Stimulated activated CD8-positive, alpha-beta memory T cell treated with anti-CD3 and anti-CD28 coated beads, Interleukin-4, amount 100 ng/mL, for 24 hours (primary cell): ENCODE data around the gene CCL24.
"Not testable (repeated sequence)": the region's sequence is repeated elsewhere in the genome, so short reads cannot be mapped to it uniquely, and the experiment has no call there.

Experiments
- DNase-seq: peaks from one replicate; pipeline ENCODE4 v3.0.0-alpha.2; 2020; ENCODE audit warnings: low read depth

CCL24 gene, protein sequence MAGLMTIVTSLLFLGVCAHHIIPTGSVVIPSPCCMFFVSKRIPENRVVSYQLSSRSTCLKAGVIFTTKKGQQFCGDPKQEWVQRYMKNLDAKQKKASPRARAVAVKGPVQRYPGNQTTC

DNA sequence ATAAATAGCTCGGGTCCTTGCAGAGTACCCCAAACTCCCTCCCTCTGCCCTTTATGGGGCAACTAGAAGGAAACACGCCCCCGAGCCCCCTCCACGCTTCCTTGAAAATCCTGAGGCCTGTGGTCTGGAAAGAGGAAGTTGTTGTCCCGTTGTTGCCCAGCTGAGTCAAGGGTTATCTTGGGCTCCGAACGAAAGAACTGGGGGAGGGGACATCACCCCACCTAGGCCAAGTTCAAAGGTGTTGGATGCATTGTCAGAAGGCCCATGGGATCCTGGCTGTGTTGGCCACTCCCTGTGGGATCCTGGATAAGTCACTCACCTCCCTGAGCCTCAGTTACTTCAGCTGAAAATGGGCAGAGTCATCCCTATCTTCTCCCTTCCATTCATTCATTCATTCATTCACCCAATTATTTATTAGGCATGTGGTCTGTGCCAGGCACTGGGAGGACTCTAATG lies at the start of gene CCL24:
Gene CCL24 (minus strand): TSS at position 26 of the 456 bp plus-strand sequence. CDS start 91 bp downstream, outside the sequence.
- no peak for DNase-seq

DNA sequence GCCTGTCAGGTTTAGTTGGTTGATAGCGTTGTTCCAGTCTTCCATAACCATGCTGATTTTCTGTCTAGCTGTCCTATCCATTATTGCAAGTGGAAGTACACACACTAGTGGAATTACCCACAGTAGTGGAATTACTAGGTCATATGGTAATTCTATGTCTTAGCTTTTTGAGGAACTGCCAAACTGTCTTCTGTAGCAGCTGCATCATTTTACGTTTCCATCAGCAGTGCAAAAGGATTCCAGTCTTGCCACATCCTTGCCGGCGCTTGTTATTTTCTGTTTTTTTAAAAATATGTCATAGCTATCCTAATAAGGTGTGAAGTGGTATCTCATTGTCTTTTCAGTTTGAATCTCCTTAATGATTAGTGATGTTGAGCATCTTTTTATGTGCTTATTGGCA lies 48.0 kb upstream of the CCL24 start:
- DNase-seq: no peak

GRCh38 chr7:75858410-75858809 lies 44.8 kb upstream of the CCL24 start:
- no peak for DNase-seq

GRCh38 chr7:75856536-75856935 lies 42.9 kb upstream of the CCL24 start:
- DNase-seq: no peak

DNA sequence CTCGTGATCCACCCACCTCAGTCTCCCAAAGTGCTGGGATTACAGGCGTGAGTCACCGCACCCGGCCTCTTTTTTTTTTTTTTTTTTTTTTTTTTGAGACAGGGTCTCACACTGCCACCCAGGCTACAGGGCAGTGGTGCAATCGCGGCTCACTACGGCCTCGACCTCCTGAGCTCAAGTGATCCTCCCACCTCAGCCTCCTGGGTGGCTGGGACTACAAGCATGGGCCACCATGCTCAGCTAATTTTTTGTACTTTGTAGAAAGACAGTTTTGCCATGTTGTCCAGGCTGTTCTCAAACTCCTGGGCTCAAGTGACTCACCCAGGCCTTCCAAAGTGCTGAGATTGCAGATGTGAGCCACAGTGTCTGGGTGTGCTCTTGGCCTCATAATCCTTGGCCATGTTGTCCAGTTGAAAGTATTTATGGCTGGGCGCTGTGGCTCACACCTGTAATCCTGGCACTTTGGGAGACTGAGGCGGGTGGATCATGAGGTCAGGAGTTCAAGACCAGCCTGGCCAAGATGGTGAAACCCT lies 41.3 kb upstream of the CCL24 start:
- not testable (repeated sequence) for DNase-seq

- no peak for DNase-seq
Observed at GRCh38 chr7:75854233-75854632, 40.6 kb upstream of the CCL24 start.

GRCh38 chr7:75850235-75850634 lies 36.6 kb upstream of the CCL24 start:
- no peak for DNase-seq

DNA sequence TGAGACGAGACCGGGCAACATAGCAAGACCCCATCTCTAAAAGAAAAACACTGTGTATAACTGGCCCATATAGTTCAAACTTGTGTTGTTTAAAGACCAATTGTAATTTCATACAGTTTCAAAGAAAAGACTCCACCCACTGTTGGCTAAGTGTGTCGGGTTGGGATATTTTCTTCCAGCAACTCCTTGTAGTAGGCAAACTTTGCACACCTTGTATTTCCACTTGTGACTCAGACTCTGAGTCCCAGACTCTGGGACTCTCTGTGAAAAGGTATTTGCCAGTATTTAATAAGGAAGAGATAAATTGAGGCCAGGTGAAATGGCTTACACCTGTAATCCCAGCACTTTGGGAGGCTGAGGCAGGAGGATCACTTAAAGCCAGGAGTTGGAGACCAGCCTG lies 36.0 kb upstream of the CCL24 start:
- no peak for DNase-seq

DNA sequence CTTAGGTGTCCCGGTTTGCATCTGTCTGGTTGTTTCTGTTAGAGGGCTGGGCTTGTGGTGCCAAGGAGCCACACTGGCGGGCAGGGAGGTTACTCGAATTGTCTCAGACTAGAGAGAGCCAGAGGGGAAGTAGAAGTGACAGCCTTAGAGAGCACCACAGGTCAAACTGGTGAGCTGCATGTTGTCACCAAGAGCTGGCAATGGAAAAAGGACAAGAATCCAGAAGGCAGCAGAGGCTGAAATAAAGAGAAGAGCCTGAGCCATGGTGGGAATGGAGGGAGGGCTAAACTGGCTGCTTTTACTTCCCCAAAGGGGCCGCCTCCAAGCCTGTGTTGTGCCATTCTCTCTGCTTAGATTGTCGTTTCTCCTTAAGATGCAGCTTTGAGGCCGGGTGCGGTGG lies 34.1 kb upstream of the CCL24 start:
- no peak for DNase-seq

DNA sequence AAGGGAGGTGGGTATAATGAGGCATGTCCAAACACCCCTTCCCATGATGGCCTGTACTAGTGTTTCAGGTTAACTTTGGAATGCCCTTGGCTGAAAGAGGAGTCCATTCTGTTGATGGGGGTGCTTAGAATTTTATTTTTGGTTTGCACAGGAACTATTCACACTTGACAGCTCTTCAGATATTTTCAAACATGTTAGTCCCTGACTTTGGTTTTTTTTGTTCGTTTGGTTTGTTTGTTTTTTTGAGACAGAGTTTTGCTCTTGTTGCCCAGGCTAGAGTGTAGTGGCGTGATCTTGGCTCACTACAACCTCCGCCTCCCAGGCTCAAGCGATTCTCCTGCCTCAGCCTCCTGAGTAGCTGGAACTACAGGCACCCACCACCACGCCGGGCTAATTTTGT lies 31.5 kb upstream of the CCL24 start:
- not testable (repeated sequence) for DNase-seq

GRCh38 chr7:75844158-75844557 lies 30.6 kb upstream of the CCL24 start:
- DNase-seq: no peak

DNA sequence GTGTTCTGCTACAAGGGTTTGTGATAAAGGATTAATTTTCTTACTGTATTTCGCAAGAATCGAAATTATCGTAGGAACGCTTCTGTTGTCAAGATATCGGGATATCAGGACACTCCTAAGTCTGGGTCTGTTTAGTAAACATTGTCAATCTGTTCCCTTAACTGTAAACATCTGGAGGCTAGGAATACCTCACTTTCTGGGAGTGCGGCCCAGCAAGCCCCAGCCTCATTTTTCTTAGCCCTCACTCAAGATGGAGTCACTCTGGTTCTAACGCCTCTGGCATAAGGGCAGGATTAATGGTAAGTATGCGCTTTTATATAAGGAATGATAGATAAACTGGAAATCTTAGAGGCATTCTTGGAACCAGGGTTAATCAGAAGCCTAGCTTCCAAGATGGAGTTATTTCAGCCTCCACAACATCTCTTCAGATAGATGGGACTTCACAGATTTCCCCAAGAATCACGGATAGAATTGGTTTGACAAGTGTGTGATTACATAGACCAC lies 30.1 kb upstream of the CCL24 start:
- DNase-seq: no peak

DNA sequence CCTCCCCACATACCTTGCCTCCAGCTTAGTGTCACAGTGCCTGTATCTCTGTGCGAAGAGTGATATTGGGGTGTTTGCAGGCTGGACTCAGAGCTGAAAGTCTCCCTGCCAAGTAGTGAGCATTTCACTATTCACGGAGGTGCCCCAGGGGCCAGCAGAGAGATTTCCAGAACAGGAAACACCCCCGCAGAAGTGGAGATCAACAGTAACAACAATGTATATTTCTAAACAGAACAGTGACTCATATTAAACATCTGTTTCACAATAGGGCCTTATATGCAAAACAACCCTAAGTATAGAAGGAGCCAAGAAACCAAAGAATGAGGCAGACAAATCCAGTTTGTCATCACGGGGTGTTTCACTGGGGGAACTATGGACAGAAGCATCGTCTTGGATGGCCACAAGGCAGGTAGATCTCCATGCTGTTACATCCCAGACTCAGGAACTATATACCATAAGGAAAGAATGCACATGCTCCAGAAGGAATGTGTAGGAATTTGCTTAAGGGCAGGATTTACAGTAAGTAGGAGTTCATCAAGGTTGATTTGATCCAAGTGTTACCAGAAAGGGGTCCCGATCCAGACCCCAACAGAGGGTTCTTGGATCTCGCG lies 29.3 kb upstream of the CCL24 start:
- no peak for DNase-seq

GRCh38 chr7:75840029-75840428 lies 26.4 kb upstream of the CCL24 start:
- no peak for DNase-seq

- DNase-seq: not testable (repeated sequence)
Observed at GRCh38 chr7:75838281-75838930, 24.8 kb upstream of the CCL24 start.

- DNase-seq: no peak
Observed at GRCh38 chr7:75836798-75837197, 23.2 kb upstream of the CCL24 start.

DNA sequence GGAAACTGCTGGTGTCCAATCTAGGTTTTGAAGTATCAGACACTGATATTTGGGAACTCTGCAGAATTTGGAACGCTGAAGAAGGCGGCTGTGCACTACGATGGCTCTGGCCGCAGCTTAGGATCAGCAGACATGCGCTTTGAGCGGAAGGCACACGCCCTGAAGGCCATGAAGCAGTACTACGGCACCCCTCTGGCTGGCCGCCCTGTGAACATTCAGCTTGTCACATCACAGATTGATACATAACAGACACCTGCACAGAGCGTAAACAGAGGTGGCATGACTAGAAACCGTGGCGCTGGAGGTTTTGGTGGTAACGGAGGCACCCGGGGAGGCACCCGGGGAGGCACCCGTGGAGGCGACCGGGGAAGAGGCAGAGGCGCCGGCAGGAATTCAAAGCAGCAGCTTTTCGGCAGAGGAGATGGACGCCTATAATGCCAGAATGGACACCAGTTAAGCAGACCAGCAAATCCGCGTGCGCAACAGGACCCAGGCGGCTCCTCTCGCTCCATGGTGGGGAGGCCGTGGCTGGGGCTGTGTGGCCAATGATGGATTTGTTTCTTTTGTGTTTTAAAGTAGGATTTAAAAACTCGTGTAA lies 22.2 kb upstream of the CCL24 start:
- no peak for DNase-seq

GRCh38 chr7:75833662-75834061 lies 20.1 kb upstream of the CCL24 start:
- DNase-seq: not testable (repeated sequence)

- no peak for DNase-seq
Observed at GRCh38 chr7:75830978-75831377, 17.4 kb upstream of the CCL24 start.

DNA sequence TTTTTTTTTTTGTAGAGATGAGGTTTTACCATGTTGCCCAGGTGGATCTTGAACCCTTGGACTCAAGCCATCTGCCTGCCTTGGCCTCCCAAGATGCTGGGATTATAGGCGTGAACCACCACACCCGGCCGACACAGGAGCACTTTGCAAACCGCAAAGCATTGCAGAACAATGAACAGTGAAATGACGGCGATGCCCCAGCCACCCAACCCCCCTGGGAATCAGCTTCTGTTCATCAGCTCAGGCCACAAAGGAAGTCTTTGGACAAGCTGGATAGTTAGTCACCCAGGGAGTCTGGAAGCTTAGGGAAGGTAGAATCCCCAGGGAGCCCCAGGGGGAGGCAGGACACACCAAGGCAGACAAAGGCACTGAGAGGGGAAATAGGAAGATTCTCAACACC lies 16.1 kb upstream of the CCL24 start:
- not testable (repeated sequence) for DNase-seq

DNA sequence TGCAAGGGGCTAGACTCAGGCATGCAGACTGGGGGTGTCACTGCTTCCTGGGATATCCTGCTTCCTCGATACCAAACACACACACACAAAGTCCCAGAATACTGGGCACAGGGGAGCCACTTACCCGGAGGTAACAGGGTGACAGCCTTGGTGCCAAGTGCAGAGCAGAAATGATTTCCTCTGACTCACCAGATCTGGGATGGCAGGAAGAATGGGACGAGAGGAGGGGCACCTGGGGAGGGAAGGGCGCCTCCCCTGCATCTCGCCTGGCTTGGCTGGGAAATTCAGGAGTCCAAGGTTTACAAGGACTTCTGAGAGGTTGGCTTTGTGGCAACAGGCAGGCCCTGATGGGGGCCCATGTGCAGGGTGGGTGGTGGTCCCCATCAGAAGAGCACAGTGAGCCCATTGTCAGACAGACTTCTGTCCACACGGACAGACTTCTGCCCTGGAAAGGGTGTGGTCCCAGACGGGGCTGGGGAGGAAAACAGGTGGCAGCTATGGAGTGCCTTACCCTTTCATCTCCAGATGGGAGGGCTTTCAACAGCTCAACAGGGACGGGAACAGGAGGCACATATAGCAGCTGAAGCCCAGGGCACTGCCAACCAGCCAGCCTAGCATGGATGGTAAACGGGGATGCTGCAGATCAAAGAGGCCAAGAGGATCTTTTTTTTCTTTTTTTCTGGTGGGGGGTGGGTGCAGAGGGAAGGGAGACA lies 9.7 kb upstream of the CCL24 start:
- no peak for DNase-seq

DNA sequence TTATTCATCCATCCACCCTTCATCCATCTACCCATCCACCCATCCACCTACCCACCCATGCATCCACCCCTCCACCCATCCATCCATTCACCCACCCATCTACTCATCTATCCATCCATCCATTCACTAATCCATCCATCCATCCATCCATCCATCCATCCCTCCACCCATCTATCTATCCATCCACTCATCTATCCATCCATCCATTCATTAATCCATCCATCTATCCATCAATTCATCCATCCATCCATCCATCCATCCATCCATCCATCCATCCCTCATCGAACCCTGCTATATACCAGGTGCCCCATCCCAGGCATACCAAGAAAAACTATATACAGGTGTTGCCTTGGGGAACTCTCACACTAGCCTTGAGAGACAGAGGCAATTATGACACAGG lies 7.1 kb upstream of the CCL24 start:
- no peak for DNase-seq
